Measurements from ENCODE around the gene DSC3.

- TF ChIP-seq SP1 (IDR thresholded peaks at IDR 0.05) (no peak), BHLHE40 (IDR thresholded peaks at IDR 0.05; ENCODE audit: borderline replicate concordance) (no peak)
Observed at GRCh38 chr18:31045599-31045998, 3.1 kb upstream of the DSC3 start.
